ENCODE results near the gene ANAPC5. TPM values are rescaled to one million over a fixed set of nuclear protein-coding genes. Genes with fewer than 3 reads are reported as not detected.
A peak's percentile ranks its signal among the peaks of the same experiment; 100 is the strongest.
"Not testable (repeated sequence)": the region's sequence is repeated elsewhere in the genome, so short reads cannot be mapped to it uniquely, and the experiment has no call there.

Gene ANAPC5
- total RNA-seq, 3 donors from 2014 or later, result 109 to 169 (median 147) TPM

DNA sequence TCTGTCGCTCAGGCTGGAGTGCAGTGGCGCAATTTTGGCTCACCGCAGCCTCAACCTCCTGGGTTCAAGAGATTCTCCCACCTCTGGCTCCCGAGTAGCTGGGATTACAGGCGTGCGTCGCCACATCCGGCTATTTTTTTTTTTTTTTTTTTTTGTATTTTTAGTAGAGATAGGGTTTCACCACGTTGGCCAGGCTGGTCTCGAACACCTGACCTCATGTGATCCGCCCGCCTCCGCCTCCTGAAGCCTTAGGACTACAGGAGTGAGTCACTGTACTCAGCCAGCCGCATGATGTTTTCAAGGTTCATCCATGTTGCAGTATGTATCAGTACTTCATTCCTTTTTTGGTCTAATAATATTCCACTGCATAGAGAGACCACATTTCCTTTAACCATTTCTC, 45.3 kb upstream of the ANAPC5 start:
- no peaks in the 10 kb centered on the region for H3K36me3 ChIP-seq
- H3K27me3 ChIP-seq, result no peaks in the 10 kb centered on the region
- H3K4me1 ChIP-seq, result no peaks in the 10 kb centered on the region
- intact Hi-C loops (cut with DNase I; ENCODE audit: low total_unique reads), result no loop called here
- H3K9me3 ChIP-seq, result no peaks in the 10 kb centered on the region
- H3K4me3 ChIP-seq, result no peak overlapping the region
- TF ChIP-seq POLR2AphosphoS5 (IDR thresholded peaks at IDR 0.05), result no peak
- no peak for TF ChIP-seq POLR2A (IDR thresholded peaks at IDR 0.05)
- TF ChIP-seq, protein P1, sequence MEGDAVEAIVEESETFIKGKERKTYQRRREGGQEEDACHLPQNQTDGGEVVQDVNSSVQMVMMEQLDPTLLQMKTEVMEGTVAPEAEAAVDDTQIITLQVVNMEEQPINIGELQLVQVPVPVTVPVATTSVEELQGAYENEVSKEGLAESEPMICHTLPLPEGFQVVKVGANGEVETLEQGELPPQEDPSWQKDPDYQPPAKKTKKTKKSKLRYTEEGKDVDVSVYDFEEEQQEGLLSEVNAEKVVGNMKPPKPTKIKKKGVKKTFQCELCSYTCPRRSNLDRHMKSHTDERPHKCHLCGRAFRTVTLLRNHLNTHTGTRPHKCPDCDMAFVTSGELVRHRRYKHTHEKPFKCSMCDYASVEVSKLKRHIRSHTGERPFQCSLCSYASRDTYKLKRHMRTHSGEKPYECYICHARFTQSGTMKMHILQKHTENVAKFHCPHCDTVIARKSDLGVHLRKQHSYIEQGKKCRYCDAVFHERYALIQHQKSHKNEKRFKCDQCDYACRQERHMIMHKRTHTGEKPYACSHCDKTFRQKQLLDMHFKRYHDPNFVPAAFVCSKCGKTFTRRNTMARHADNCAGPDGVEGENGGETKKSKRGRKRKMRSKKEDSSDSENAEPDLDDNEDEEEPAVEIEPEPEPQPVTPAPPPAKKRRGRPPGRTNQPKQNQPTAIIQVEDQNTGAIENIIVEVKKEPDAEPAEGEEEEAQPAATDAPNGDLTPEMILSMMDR (IDR thresholded peaks at IDR 0.05), result no peak
- DNase-seq (ENCODE audit: low spot score in 2 of 2), result no peak
- H3K27ac ChIP-seq, result no peak overlapping the region

- H3K4me3 ChIP-seq, result no peak overlapping the region
- no peaks in the 10 kb centered on the region for H3K9me3 ChIP-seq
- no peaks in the 10 kb centered on the region for H3K36me3 ChIP-seq
- intact Hi-C loops (cut with DNase I; ENCODE audit: low total_unique reads), result no loop called here
- no peak for DNase-seq (ENCODE audit: low spot score in 2 of 2)
- no peaks in the 10 kb centered on the region for H3K27me3 ChIP-seq
- H3K4me1 ChIP-seq, result no peaks in the 10 kb centered on the region
- TF ChIP-seq, protein P1 (IDR thresholded peaks at IDR 0.05), result no peak
- TF ChIP-seq POLR2A (IDR thresholded peaks at IDR 0.05) (no peak), POLR2AphosphoS5 (IDR thresholded peaks at IDR 0.05) (no peak)
- H3K27ac ChIP-seq, result no peak overlapping the region
Measured at GRCh38 chr12:121392325-121392716, 40.1 kb upstream of the ANAPC5 start.

DNA sequence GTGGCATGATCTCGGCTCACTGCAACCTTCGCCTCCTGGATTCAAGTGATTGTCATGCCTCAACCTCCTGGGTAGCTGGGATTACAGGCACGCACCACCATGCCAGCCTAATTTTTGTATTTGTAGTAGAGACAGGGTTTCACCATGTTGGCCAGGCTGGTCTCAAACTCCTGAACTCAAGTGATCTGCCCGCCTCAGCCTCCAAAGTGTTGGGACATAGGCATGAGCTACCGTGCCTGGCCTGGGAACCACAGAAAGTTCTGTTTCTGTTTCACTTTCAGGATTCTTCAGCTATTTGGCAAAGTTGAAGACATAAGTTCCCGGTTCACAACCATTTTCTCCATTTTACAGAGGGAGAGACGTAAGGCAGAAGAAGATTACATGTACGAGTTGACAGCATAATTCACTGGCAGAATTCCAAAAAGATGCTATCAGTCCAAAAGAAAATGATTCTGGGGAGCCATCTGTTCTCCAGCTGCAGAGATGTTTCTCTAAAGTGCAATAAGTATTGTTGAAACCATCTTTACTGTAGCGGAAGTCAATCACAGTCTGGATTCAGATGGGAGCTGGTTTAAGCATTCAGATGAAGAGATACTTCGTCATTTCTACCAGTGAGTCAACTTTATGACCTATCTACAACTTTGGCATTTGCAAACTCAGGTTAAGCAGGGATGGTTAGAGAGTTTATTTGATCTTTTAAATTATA, 39.6 kb upstream of the ANAPC5 start:
- H3K4me3 ChIP-seq, result peak overlapping the region in 1 of 3 donors; percentile 17
- H3K27ac ChIP-seq, result no peak overlapping the region
- DNase-seq (ENCODE audit: low spot score in 2 of 2), result no peak
- no peak for TF ChIP-seq POLR2A (IDR thresholded peaks at IDR 0.05)
- TF ChIP-seq, protein P1 (IDR thresholded peaks at IDR 0.05), result no peak
- no peak for TF ChIP-seq POLR2AphosphoS5 (IDR thresholded peaks at IDR 0.05)
- no peaks in the 10 kb centered on the region for H3K27me3 ChIP-seq
- no peaks in the 10 kb centered on the region for H3K9me3 ChIP-seq
- H3K4me1 ChIP-seq, result no peaks in the 10 kb centered on the region
- no peaks in the 10 kb centered on the region for H3K36me3 ChIP-seq
- intact Hi-C loops (cut with DNase I; ENCODE audit: low total_unique reads), result no loop called here

DNA sequence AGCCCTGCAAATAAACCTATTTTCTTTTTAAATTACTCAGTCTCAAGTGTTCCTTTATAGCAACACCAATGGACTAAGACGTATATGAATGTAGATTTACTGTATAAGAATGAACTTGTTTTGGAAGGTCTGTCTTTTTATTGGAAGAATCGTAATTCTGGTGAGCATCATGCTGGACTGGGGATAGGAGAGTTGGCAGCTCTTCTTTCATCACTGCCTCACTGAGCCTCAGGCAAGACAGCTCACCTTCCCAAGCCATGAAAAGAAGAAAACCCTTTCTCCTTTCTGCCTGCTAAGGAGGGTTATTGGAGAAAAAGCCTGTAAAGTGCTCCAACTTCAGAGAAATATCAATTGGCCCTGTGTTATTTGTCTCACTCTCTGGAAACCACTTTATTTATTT, 38.6 kb upstream of the ANAPC5 start:
- no peaks in the 10 kb centered on the region for H3K36me3 ChIP-seq
- intact Hi-C loops (cut with DNase I; ENCODE audit: low total_unique reads), result no loop called here
- no peak overlapping the region for H3K4me3 ChIP-seq
- no peak for TF ChIP-seq POLR2AphosphoS5 (IDR thresholded peaks at IDR 0.05)
- TF ChIP-seq, protein P1 (IDR thresholded peaks at IDR 0.05), result no peak
- no peak for TF ChIP-seq POLR2A (IDR thresholded peaks at IDR 0.05)
- no peaks in the 10 kb centered on the region for H3K4me1 ChIP-seq
- no peaks in the 10 kb centered on the region for H3K27me3 ChIP-seq
- no peak for DNase-seq (ENCODE audit: low spot score in 2 of 2)
- no peak overlapping the region for H3K27ac ChIP-seq
- no peaks in the 10 kb centered on the region for H3K9me3 ChIP-seq

DNA sequence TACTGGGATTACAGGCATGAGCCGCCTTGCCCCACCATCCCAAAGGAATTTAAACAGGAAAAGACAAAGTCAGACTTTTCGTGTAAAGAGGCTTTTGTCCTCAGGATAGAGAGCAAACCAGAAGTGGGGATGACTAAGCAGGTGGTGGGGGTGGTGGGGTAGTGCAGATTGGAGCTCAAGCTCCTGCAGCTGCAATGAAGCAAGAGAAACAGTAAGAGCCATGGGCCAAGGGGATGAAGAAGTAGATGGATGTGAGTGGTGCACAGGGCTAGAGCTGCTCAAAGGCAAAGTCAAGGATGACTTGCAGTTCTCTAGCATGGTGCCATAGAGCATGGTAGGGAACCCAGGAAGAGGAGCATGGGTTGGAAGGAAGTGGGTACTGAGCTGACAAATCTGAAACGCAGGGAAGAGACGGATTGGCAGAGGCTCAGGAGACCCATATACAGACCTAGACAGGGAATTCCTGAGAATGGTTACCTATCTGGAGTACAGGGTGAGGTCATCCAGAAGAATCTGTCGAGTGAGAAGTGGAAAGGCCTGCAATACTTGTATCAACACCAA, 36.3 kb upstream of the ANAPC5 start:
- TF ChIP-seq POLR2AphosphoS5 (IDR thresholded peaks at IDR 0.05) (no peak), POLR2A (IDR thresholded peaks at IDR 0.05) (no peak)
- TF ChIP-seq, protein P1 (IDR thresholded peaks at IDR 0.05), result no peak
- no peak overlapping the region for H3K27ac ChIP-seq
- intact Hi-C loops (cut with DNase I; ENCODE audit: low total_unique reads), result no loop called here
- no peaks in the 10 kb centered on the region for H3K9me3 ChIP-seq
- no peak overlapping the region for H3K4me3 ChIP-seq
- H3K27me3 ChIP-seq, result no peaks in the 10 kb centered on the region
- H3K4me1 ChIP-seq, result no peaks in the 10 kb centered on the region
- H3K36me3 ChIP-seq, result no peaks in the 10 kb centered on the region
- DNase-seq (ENCODE audit: low spot score in 2 of 2), result no peak

DNA sequence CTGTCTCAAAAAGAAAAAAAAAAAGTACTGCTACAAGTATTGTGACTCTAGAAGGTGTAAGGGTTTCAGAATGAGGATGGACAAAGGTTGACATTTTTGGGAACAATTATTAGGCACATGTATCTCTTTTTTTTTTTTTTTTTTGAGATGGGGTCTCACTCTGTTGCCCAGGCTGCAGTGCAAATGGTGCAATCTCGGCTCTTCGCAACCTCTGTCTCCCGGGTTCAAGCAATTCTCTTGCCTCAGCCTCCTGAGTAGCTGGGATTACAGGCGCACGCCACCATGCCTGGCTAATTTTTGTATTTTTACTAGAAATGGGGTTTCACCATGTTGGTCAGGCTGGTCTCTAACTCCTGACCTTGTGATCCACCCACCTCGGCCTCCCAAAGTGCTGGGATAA, 32.7 kb upstream of the ANAPC5 start:
- H3K27ac ChIP-seq; H3K27me3 ChIP-seq; H3K36me3 ChIP-seq; H3K4me1 ChIP-seq; H3K4me3 ChIP-seq; DNase-seq (ENCODE audit: low spot score in 2 of 2); intact Hi-C loops (cut with DNase I; ENCODE audit: low total_unique reads); H3K9me3 ChIP-seq: not testable (repeated sequence)
